OCI-LY1 (cell line): ENCODE results near the gene CLIC1.

Experiments used
- H2AFZ ChIP-seq: fragments of 200-600 bp; sonication (generic), shearing (Covaris generic); 2 replicates; pipeline ENCODE4 v1.6.0; 2014; ENCODE audit warnings: antibody characterized with exemption, mild to moderate bottlenecking, low read length
- H3F3A ChIP-seq: fragments of 200-600 bp; sonication (generic), shearing (Covaris generic); 2 replicates; pipeline ENCODE4 v1.6.0; 2014; ENCODE audit warnings: mild to moderate bottlenecking, antibody characterized with exemption, low read length, moderate library complexity; ENCODE audit not compliant: insufficient read depth
- H3K27ac ChIP-seq: fragments of 200-600 bp; sonication (generic); 2 replicates; pipeline ENCODE4 v1.5.1; 2014; ENCODE audit warnings: low read length, mixed run types, mild to moderate bottlenecking, low read depth; ENCODE audit not compliant: poor library complexity, severe bottlenecking
- H3K27me3 ChIP-seq: fragments of 200-600 bp; sonication (generic); 2 replicates; pipeline ENCODE4 v1.6.0; 2014; ENCODE audit warnings: antibody characterized with exemption, mild to moderate bottlenecking, low read length, moderate library complexity; ENCODE audit not compliant: insufficient read depth
- H3K36me3 ChIP-seq: fragments of 200-600 bp; sonication (generic); 2 replicates; pipeline ENCODE4 v1.6.1; 2014; ENCODE audit warnings: mild to moderate bottlenecking, antibody characterized with exemption, low read length, moderate library complexity, mixed read lengths; ENCODE audit not compliant: insufficient read depth
- H3K4me1 ChIP-seq: fragments of 200-600 bp; sonication (generic); 2 replicates; pipeline ENCODE4 v1.5.1; 2014; ENCODE audit warnings: mild to moderate bottlenecking, low read length, moderate library complexity; ENCODE audit not compliant: insufficient read depth, severe bottlenecking
- H3K4me2 ChIP-seq: fragments of 200-600 bp; sonication (generic), shearing (Covaris generic); 2 replicates; pipeline ENCODE4 v1.6.1; 2014; ENCODE audit warnings: low read length
- H3K4me3 ChIP-seq: fragments of 200-600 bp; sonication (generic); 2 replicates; pipeline ENCODE4 v1.5.1; 2014; ENCODE audit warnings: low read length, low read depth, mild to moderate bottlenecking, mixed read lengths; ENCODE audit not compliant: poor library complexity, severe bottlenecking
- H3K79me2 ChIP-seq: fragments of 200-600 bp; shearing (Covaris generic); 2 replicates; pipeline ENCODE4 v1.6.1; 2016; ENCODE audit warnings: mixed run types, low read length, mixed read lengths; ENCODE audit not compliant: insufficient read depth
- H3K9ac ChIP-seq: fragments of 200-600 bp; sonication (generic), shearing (Covaris generic); 2 replicates; pipeline ENCODE4 v1.6.1; 2014; ENCODE audit warnings: mild to moderate bottlenecking, low read length, mixed read lengths
- H3K9me2 ChIP-seq: fragments of 200-600 bp; sonication (generic), shearing (Covaris generic); 2 replicates; pipeline ENCODE4 v1.6.1; 2014; ENCODE audit warnings: low read depth, mild to moderate bottlenecking, low read length, mixed read lengths
- H3K9me3 ChIP-seq: fragments of 200-600 bp; shearing (Covaris generic); 2 replicates; pipeline ENCODE4 v1.6.1; 2014; ENCODE audit warnings: low read length, mixed read lengths
- H4K20me1 ChIP-seq: fragments of 200-600 bp; sonication (generic), shearing (Covaris generic); 2 replicates; pipeline ENCODE4 v1.6.0; 2016; ENCODE audit warnings: mild to moderate bottlenecking, low read length; ENCODE audit not compliant: insufficient read depth
- CTCF ChIP-seq: fragments of 200-600 bp; sonication (generic), shearing (Covaris generic); IDR thresholded peaks from 2 replicates; pipeline ENCODE4 v1.5.1; 2017; ENCODE audit warnings: mild to moderate bottlenecking, antibody characterized with exemption, low read length, moderate library complexity, mixed read lengths
- EZH2 ChIP-seq: fragments of 200-600 bp; sonication (generic), shearing (Covaris generic); IDR thresholded peaks from 2 replicates; pipeline ENCODE4 v1.8.0; 2017; ENCODE audit warnings: borderline replicate concordance, mixed run types, mild to moderate bottlenecking, antibody characterized with exemption, low read length, moderate library complexity, mixed read lengths

Gene CLIC1

GRCh38 chr6:31715022-31715958 is 21.0 kb downstream of the CLIC1 start, which contains the start of gene LY6G6D:
Gene LY6G6D, plus strand, starts transcription at chr6:31715348. Its CDS starts 8 bp downstream, at chr6:31715356.
- Histone ChIP-seq H3K9ac (no peak within 1 kb of the TSS), H3K79me2 (no peaks in the 10 kb centered on the region), H3K36me3 (no peaks in the 10 kb centered on the region), H3K4me2 (no peak within 1 kb of the TSS), H3K27me3 (peaks cover 10% of the 10 kb centered on the region; the same call in 1 of the 2 replicates), H3F3A (0 out of 2 replicates have a peak, but pooled peaks cover 4% of the 10 kb centered on the region), H3K9me2 (no peaks in the 10 kb centered on the region), H2AFZ (no peak within 1 kb of the TSS), H3K9me3 (no peaks in the 10 kb centered on the region), H3K4me1 (no peaks in the 10 kb centered on the region), H3K4me3 (no peak within 1 kb of the TSS), H3K27ac (no peak within 1 kb of the TSS), H4K20me1 (no peaks in the 10 kb centered on the region)
- TF ChIP-seq EZH2 (no peak), CTCF (no peak)

- no peaks in the 10 kb centered on the region for H3K9me3 ChIP-seq
- H3K4me3 ChIP-seq = no peak overlapping the region
- no peaks in the 10 kb centered on the region for H3K79me2 ChIP-seq
- H3K27ac ChIP-seq = no peak overlapping the region
- no peaks in the 10 kb centered on the region for H3K9me2 ChIP-seq
- H2AFZ ChIP-seq = no peak overlapping the region
- peaks cover 10% of the 10 kb centered on the region; the same call in 1 of the 2 replicates for H3K27me3 ChIP-seq
- no peaks in the 10 kb centered on the region for H3K4me1 ChIP-seq
- no peaks in the 10 kb centered on the region for H3K36me3 ChIP-seq
- TF ChIP-seq CTCF = no peak
- TF ChIP-seq EZH2 = no peak
- H3K9ac ChIP-seq = no peak overlapping the region
- H3F3A ChIP-seq = 0 out of 2 replicates have a peak, but pooled peaks cover 4% of the 10 kb centered on the region
- H4K20me1 ChIP-seq = no peaks in the 10 kb centered on the region
- H3K4me2 ChIP-seq = no peak overlapping the region
Measured at GRCh38 chr6:31713991-31714684, 22.2 kb downstream of the CLIC1 start.

GRCh38 chr6:31713465-31713864 is 22.9 kb downstream of the CLIC1 start:
- Histone ChIP-seq H3K4me2 (no peak overlapping the region), H2AFZ (no peak overlapping the region), H3K36me3 (no peaks in the 10 kb centered on the region), H3K9me2 (no peaks in the 10 kb centered on the region), H3K9me3 (no peaks in the 10 kb centered on the region), H3K79me2 (no peaks in the 10 kb centered on the region), H3K27ac (no peak overlapping the region), H3K27me3 (peaks cover 10% of the 10 kb centered on the region; the same call in 1 of the 2 replicates), H3K4me3 (no peak overlapping the region), H4K20me1 (no peaks in the 10 kb centered on the region), H3K4me1 (no peaks in the 10 kb centered on the region), H3K9ac (no peak overlapping the region), H3F3A (0 out of 2 replicates have a peak, but pooled peaks cover 4% of the 10 kb centered on the region)
- TF ChIP-seq EZH2 (no peak), CTCF (no peak)
